Neural cell (in vitro differentiated cells): ENCODE measurements around the gene USP36. TPM values are rescaled to one million over a fixed set of nuclear protein-coding genes. Genes with fewer than 3 reads are reported as not detected.

Experiments
- H2AFZ ChIP-seq: fragments of 200-600, 300-800 bp; sonication (generic), shearing (Covaris generic); 2 replicates; pipeline ENCODE4 v1.6.0; 2014; ENCODE audit warnings: low read depth, mild to moderate bottlenecking, antibody characterized with exemption, low read length, moderate library complexity
- H3F3A ChIP-seq: fragments of 200-600 bp; shearing (Covaris generic); 2 replicates; pipeline ENCODE4 v1.6.1; 2016; ENCODE audit warnings: mild to moderate bottlenecking, moderate library complexity, mixed read lengths, antibody characterized with exemption, low read length; ENCODE audit not compliant: insufficient read depth, poor library complexity, severe bottlenecking
- H3K27ac ChIP-seq: fragments of 200-600, 300-800 bp; sonication (generic), shearing (Covaris generic); 2 replicates; pipeline ENCODE4 v1.5.1; 2014; ENCODE audit warnings: mild to moderate bottlenecking, low read length, moderate library complexity
- H3K27me3 ChIP-seq: fragments of 300-800, 200-600 bp; sonication (generic), shearing (Covaris generic); 2 replicates; pipeline ENCODE4 v1.6.0; 2014; ENCODE audit warnings: mild to moderate bottlenecking, low read depth, low read length, moderate library complexity; ENCODE audit not compliant: insufficient read depth
- H3K36me3 ChIP-seq: fragments of 300-800, 200-600 bp; sonication (generic), shearing (Covaris generic); 2 replicates; pipeline ENCODE4 v1.5.1; 2014; ENCODE audit warnings: mild to moderate bottlenecking, antibody characterized with exemption, low read length, moderate library complexity; ENCODE audit not compliant: insufficient read depth
- H3K4me2 ChIP-seq: fragments of 300-800, 200-600 bp; sonication (generic), shearing (Covaris generic); 2 replicates; pipeline ENCODE4 v1.6.0; 2014; ENCODE audit warnings: mild to moderate bottlenecking, low read length
- H3K4me3 ChIP-seq: fragments of 300-800, 200-600 bp; sonication (generic), shearing (Covaris generic); 2 replicates; pipeline ENCODE4 v1.5.1; 2014; ENCODE audit warnings: mild to moderate bottlenecking, low read length, moderate library complexity
- H3K79me2 ChIP-seq: fragments of 200-600 bp; shearing (Covaris generic); replicated peaks from 2 replicates; pipeline ENCODE4 v1.6.0; 2014; ENCODE audit warnings: mild to moderate bottlenecking, low read length, moderate library complexity; ENCODE audit not compliant: insufficient read depth
- H3K9ac ChIP-seq: fragments of 300-800, 200-600 bp; sonication (generic), shearing (Covaris generic); 2 replicates; pipeline ENCODE4 v1.6.1; 2016; ENCODE audit warnings: mild to moderate bottlenecking, low read length, mixed read lengths
- H3K9me2 ChIP-seq: fragments of 200-600 bp; shearing (Covaris generic); 2 replicates; pipeline ENCODE4 v1.6.1; 2016; ENCODE audit warnings: mild to moderate bottlenecking, low read length, mixed read lengths; ENCODE audit not compliant: insufficient read depth
- H3K9me3 ChIP-seq: fragments of 200-600, 300-800 bp; sonication (generic), shearing (Covaris generic); 2 replicates; pipeline ENCODE4 v1.6.1; 2016; ENCODE audit warnings: mild to moderate bottlenecking, mixed run types, low read length, moderate library complexity, mixed read lengths
- H4K20me1 ChIP-seq: fragments of 200-600 bp; shearing (Covaris generic); 2 replicates; pipeline ENCODE4 v1.6.1; 2016; ENCODE audit warnings: mild to moderate bottlenecking, mixed run types; ENCODE audit not compliant: insufficient read depth
- EP300 ChIP-seq: fragments of 450-650 bp; conservative IDR thresholded peaks from 2 replicates; pipeline ENCODE4 v1.6.1; 2014; ENCODE audit warnings: antibody characterized with exemption, mild to moderate bottlenecking, moderate library complexity; ENCODE audit not compliant: poor library complexity, severe bottlenecking
- EZH2 ChIP-seq: fragments of 200-600, 300-800 bp; shearing (Covaris generic), sonication (generic); IDR thresholded peaks from 2 replicates; pipeline ENCODE4 v1.6.1; 2014; ENCODE audit warnings: antibody characterized with exemption, low read length, borderline replicate concordance, mild to moderate bottlenecking; ENCODE audit not compliant: insufficient read depth, poor library complexity, severe bottlenecking
- MXI1 ChIP-seq: fragments of 450-650 bp; conservative IDR thresholded peaks from 2 replicates; pipeline ENCODE4 v1.6.1; 2014; ENCODE audit warnings: antibody characterized with exemption, mild to moderate bottlenecking; ENCODE audit not compliant: poor library complexity, severe bottlenecking
- POLR2AphosphoS5 ChIP-seq: IDR thresholded peaks from 2 replicates; pipeline ENCODE4 v1.6.1; 2012
- RAD21 ChIP-seq: fragments of 450-650 bp; conservative IDR thresholded peaks from 2 replicates; pipeline ENCODE4 v1.6.1; 2014; ENCODE audit warnings: antibody characterized with exemption, mild to moderate bottlenecking, moderate library complexity
- SMC3 ChIP-seq: fragments of 450-650 bp; conservative IDR thresholded peaks from 2 replicates; pipeline ENCODE4 v1.6.1; 2014; ENCODE audit warnings: antibody characterized with exemption, mild to moderate bottlenecking, moderate library complexity; ENCODE audit not compliant: poor library complexity
- TAF1 ChIP-seq: IDR thresholded peaks from 2 replicates; pipeline ENCODE4 v1.6.1; 2012; ENCODE audit warnings: low read depth
- polyA plus RNA-seq: library from polyadenylated mRNA; depleted of rRNA; stranded (reverse); fragments of >200 nt; gene quantifications from 2 replicates; pipeline ENCODE4 v1.2.3, GENCODE V29; 2014
- TF ChIP-seq, protein P1 (sequence below): fragments of 450-650 bp; IDR thresholded peaks from 2 replicates; pipeline ENCODE4 v1.5.1; 2014; ENCODE audit warnings: antibody characterized with exemption, mild to moderate bottlenecking, moderate library complexity; ENCODE audit not compliant: poor library complexity, severe bottlenecking
- TF ChIP-seq, protein P2 (sequence below): IDR thresholded peaks from 2 replicates; pipeline ENCODE4 v1.6.1; 2012; ENCODE audit warnings: borderline replicate concordance

Gene USP36
- polyA plus RNA-seq, 1 donor from 2014 or later: 14.4 TPM

DNA sequence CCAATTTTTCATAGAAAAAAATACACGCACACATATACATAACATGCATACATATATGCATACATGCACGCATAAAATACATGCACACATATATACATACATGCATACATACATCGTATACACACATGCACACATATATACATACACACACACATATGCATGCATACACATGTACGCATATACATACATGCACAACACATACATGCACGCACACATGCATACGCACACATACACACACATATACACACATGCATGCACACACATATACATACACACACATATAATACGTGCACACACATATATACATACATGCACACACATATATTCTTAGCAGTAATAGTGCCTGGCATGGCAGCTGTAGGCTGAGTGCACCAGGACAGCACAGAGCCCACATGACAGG, 24.9 kb downstream of the USP36 start:
- peaks cover 3% of the 10 kb centered on the region for H3K36me3 ChIP-seq
- H3K4me2 ChIP-seq: no peak overlapping the region
- H3K9ac ChIP-seq: no peak overlapping the region
- no peak overlapping the region for H2AFZ ChIP-seq
- no peak overlapping the region for H3K27ac ChIP-seq
- H3K9me2 ChIP-seq: no peaks in the 10 kb centered on the region
- H3F3A ChIP-seq: no peaks in the 10 kb centered on the region
- H3K4me3 ChIP-seq: no peak overlapping the region
- no peaks in the 10 kb centered on the region for H3K9me3 ChIP-seq
- no peak for TF ChIP-seq EP300
- TF ChIP-seq, protein P1, sequence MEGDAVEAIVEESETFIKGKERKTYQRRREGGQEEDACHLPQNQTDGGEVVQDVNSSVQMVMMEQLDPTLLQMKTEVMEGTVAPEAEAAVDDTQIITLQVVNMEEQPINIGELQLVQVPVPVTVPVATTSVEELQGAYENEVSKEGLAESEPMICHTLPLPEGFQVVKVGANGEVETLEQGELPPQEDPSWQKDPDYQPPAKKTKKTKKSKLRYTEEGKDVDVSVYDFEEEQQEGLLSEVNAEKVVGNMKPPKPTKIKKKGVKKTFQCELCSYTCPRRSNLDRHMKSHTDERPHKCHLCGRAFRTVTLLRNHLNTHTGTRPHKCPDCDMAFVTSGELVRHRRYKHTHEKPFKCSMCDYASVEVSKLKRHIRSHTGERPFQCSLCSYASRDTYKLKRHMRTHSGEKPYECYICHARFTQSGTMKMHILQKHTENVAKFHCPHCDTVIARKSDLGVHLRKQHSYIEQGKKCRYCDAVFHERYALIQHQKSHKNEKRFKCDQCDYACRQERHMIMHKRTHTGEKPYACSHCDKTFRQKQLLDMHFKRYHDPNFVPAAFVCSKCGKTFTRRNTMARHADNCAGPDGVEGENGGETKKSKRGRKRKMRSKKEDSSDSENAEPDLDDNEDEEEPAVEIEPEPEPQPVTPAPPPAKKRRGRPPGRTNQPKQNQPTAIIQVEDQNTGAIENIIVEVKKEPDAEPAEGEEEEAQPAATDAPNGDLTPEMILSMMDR: no peak
- no peak for TF ChIP-seq EZH2
- TF ChIP-seq TAF1: no peak
- no peak for TF ChIP-seq MXI1
- no peak for TF ChIP-seq SMC3
- TF ChIP-seq RAD21: no peak
- TF ChIP-seq POLR2AphosphoS5: no peak
- TF ChIP-seq, protein P2, sequence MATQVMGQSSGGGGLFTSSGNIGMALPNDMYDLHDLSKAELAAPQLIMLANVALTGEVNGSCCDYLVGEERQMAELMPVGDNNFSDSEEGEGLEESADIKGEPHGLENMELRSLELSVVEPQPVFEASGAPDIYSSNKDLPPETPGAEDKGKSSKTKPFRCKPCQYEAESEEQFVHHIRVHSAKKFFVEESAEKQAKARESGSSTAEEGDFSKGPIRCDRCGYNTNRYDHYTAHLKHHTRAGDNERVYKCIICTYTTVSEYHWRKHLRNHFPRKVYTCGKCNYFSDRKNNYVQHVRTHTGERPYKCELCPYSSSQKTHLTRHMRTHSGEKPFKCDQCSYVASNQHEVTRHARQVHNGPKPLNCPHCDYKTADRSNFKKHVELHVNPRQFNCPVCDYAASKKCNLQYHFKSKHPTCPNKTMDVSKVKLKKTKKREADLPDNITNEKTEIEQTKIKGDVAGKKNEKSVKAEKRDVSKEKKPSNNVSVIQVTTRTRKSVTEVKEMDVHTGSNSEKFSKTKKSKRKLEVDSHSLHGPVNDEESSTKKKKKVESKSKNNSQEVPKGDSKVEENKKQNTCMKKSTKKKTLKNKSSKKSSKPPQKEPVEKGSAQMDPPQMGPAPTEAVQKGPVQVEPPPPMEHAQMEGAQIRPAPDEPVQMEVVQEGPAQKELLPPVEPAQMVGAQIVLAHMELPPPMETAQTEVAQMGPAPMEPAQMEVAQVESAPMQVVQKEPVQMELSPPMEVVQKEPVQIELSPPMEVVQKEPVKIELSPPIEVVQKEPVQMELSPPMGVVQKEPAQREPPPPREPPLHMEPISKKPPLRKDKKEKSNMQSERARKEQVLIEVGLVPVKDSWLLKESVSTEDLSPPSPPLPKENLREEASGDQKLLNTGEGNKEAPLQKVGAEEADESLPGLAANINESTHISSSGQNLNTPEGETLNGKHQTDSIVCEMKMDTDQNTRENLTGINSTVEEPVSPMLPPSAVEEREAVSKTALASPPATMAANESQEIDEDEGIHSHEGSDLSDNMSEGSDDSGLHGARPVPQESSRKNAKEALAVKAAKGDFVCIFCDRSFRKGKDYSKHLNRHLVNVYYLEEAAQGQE: no peak
- no peaks in the 10 kb centered on the region for H4K20me1 ChIP-seq
- no peaks in the 10 kb centered on the region for H3K27me3 ChIP-seq
- H3K79me2 ChIP-seq: no peaks in the 10 kb centered on the region

DNA sequence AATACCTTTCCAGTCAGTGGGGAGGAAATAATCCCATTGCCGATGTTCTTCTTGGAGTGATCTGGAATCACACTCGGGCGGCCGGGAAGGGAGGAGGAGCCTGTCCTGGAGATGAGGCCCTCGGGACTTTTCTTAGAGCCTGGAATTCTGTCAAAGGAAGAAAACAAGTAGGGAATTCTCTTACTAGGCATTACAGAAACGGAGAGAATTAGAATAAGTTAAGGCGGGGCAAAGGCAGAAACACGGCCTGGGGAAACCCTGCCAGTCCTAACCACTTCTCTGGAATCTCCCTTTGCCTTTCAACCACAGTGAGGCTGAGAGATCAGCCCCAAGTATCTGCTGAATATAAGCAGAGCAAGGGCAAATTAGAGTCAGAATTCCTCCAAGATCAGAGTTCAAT, 27.8 kb downstream of the USP36 start:
- TF ChIP-seq, protein P2: no peak
- no peak for TF ChIP-seq POLR2AphosphoS5
- TF ChIP-seq SMC3: no peak
- no peak for TF ChIP-seq EP300
- Histone ChIP-seq H3F3A (no peaks in the 10 kb centered on the region), H4K20me1 (no peaks in the 10 kb centered on the region), H3K27ac (no peak overlapping the region), H2AFZ (no peak overlapping the region), H3K9ac (no peak overlapping the region), H3K36me3 (peaks cover 3% of the 10 kb centered on the region), H3K4me2 (no peak overlapping the region), H3K27me3 (no peaks in the 10 kb centered on the region), H3K9me3 (no peaks in the 10 kb centered on the region), H3K4me3 (no peak overlapping the region), H3K79me2 (no peaks in the 10 kb centered on the region), H3K9me2 (no peaks in the 10 kb centered on the region)
